Measurements from ENCODE around the gene NEDD8. TPM values are rescaled to one million over a fixed set of nuclear protein-coding genes. Genes with fewer than 3 reads are reported as not detected.

NEDD8 gene
- total and polyA plus RNA-seq, 2 experiments from 2014 or later = 130 to 418 TPM

- Mint-ChIP-seq H3K36me3 (ENCODE audit: low read depth) (no peaks in the 10 kb centered on the region), H3K27ac (no peak overlapping the region), H3K9me3 (no peaks in the 10 kb centered on the region), H3K4me3 (no peak overlapping the region; the same call in 2 of the 3 replicates), H3K4me1 (peaks cover 4% of the 10 kb centered on the region; the same call in 2 of the 3 replicates), H3K27me3 (ENCODE audit: insufficient read depth, low read depth, poor library complexity) (peaks cover 16% of the 10 kb centered on the region)
- Histone ChIP-seq H2AFZ (no peak overlapping the region), H3K9me2 (ENCODE audit: insufficient read depth) (no peaks in the 10 kb centered on the region), H3K4me1 (ENCODE audit: insufficient read depth) (no peaks in the 10 kb centered on the region), H4K20me1 (replicated peaks; ENCODE audit: insufficient read depth) (no peaks in the 10 kb centered on the region), H3K4me2 (no peak overlapping the region), H3K4me3 (no peak overlapping the region), H3K27ac (ENCODE audit: low read depth) (no peak overlapping the region), H3K79me2 (replicated peaks; ENCODE audit: insufficient read depth) (no peaks in the 10 kb centered on the region), H3F3A (replicated peaks; ENCODE audit: low read depth) (no peaks in the 10 kb centered on the region), H3K27me3 (ENCODE audit: insufficient read depth) (no peaks in the 10 kb centered on the region), H3K36me3 (ENCODE audit: insufficient read depth) (no peaks in the 10 kb centered on the region)
- ATAC-seq (no peak), DNase-seq (ENCODE audit: low spot score) (no peak)
- no peak for TF ChIP-seq CREB1 (CRISPR knock-in tag; IDR thresholded peaks at IDR 0.05; ENCODE audit: low read depth)
- no peak for TF ChIP-seq POLR2AphosphoS5 (IDR thresholded peaks at IDR 0.05; ENCODE audit: low read depth)
- no peak for TF ChIP-seq CTCF (conservative IDR thresholded peaks at IDR 0.05; ENCODE audit: low read depth in 2 of 2)
- no peak for TF ChIP-seq ZNF114 (CRISPR knock-in tag; IDR thresholded peaks at IDR 0.05)
- no peak for TF ChIP-seq EZH2phosphoT487 (IDR thresholded peaks at IDR 0.05; ENCODE audit: unreplicated experiment)
- TF ChIP-seq, protein P1, sequence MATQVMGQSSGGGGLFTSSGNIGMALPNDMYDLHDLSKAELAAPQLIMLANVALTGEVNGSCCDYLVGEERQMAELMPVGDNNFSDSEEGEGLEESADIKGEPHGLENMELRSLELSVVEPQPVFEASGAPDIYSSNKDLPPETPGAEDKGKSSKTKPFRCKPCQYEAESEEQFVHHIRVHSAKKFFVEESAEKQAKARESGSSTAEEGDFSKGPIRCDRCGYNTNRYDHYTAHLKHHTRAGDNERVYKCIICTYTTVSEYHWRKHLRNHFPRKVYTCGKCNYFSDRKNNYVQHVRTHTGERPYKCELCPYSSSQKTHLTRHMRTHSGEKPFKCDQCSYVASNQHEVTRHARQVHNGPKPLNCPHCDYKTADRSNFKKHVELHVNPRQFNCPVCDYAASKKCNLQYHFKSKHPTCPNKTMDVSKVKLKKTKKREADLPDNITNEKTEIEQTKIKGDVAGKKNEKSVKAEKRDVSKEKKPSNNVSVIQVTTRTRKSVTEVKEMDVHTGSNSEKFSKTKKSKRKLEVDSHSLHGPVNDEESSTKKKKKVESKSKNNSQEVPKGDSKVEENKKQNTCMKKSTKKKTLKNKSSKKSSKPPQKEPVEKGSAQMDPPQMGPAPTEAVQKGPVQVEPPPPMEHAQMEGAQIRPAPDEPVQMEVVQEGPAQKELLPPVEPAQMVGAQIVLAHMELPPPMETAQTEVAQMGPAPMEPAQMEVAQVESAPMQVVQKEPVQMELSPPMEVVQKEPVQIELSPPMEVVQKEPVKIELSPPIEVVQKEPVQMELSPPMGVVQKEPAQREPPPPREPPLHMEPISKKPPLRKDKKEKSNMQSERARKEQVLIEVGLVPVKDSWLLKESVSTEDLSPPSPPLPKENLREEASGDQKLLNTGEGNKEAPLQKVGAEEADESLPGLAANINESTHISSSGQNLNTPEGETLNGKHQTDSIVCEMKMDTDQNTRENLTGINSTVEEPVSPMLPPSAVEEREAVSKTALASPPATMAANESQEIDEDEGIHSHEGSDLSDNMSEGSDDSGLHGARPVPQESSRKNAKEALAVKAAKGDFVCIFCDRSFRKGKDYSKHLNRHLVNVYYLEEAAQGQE (IDR thresholded peaks at IDR 0.05; ENCODE audit: unreplicated experiment) = no peak
- no peak for TF ChIP-seq STAT1 (IDR thresholded peaks at IDR 0.05; ENCODE audit: unreplicated experiment)
- TF ChIP-seq, protein P2, sequence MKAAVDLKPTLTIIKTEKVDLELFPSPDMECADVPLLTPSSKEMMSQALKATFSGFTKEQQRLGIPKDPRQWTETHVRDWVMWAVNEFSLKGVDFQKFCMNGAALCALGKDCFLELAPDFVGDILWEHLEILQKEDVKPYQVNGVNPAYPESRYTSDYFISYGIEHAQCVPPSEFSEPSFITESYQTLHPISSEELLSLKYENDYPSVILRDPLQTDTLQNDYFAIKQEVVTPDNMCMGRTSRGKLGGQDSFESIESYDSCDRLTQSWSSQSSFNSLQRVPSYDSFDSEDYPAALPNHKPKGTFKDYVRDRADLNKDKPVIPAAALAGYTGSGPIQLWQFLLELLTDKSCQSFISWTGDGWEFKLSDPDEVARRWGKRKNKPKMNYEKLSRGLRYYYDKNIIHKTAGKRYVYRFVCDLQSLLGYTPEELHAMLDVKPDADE (IDR thresholded peaks at IDR 0.05) = no peak
- TF ChIP-seq, protein P3, sequence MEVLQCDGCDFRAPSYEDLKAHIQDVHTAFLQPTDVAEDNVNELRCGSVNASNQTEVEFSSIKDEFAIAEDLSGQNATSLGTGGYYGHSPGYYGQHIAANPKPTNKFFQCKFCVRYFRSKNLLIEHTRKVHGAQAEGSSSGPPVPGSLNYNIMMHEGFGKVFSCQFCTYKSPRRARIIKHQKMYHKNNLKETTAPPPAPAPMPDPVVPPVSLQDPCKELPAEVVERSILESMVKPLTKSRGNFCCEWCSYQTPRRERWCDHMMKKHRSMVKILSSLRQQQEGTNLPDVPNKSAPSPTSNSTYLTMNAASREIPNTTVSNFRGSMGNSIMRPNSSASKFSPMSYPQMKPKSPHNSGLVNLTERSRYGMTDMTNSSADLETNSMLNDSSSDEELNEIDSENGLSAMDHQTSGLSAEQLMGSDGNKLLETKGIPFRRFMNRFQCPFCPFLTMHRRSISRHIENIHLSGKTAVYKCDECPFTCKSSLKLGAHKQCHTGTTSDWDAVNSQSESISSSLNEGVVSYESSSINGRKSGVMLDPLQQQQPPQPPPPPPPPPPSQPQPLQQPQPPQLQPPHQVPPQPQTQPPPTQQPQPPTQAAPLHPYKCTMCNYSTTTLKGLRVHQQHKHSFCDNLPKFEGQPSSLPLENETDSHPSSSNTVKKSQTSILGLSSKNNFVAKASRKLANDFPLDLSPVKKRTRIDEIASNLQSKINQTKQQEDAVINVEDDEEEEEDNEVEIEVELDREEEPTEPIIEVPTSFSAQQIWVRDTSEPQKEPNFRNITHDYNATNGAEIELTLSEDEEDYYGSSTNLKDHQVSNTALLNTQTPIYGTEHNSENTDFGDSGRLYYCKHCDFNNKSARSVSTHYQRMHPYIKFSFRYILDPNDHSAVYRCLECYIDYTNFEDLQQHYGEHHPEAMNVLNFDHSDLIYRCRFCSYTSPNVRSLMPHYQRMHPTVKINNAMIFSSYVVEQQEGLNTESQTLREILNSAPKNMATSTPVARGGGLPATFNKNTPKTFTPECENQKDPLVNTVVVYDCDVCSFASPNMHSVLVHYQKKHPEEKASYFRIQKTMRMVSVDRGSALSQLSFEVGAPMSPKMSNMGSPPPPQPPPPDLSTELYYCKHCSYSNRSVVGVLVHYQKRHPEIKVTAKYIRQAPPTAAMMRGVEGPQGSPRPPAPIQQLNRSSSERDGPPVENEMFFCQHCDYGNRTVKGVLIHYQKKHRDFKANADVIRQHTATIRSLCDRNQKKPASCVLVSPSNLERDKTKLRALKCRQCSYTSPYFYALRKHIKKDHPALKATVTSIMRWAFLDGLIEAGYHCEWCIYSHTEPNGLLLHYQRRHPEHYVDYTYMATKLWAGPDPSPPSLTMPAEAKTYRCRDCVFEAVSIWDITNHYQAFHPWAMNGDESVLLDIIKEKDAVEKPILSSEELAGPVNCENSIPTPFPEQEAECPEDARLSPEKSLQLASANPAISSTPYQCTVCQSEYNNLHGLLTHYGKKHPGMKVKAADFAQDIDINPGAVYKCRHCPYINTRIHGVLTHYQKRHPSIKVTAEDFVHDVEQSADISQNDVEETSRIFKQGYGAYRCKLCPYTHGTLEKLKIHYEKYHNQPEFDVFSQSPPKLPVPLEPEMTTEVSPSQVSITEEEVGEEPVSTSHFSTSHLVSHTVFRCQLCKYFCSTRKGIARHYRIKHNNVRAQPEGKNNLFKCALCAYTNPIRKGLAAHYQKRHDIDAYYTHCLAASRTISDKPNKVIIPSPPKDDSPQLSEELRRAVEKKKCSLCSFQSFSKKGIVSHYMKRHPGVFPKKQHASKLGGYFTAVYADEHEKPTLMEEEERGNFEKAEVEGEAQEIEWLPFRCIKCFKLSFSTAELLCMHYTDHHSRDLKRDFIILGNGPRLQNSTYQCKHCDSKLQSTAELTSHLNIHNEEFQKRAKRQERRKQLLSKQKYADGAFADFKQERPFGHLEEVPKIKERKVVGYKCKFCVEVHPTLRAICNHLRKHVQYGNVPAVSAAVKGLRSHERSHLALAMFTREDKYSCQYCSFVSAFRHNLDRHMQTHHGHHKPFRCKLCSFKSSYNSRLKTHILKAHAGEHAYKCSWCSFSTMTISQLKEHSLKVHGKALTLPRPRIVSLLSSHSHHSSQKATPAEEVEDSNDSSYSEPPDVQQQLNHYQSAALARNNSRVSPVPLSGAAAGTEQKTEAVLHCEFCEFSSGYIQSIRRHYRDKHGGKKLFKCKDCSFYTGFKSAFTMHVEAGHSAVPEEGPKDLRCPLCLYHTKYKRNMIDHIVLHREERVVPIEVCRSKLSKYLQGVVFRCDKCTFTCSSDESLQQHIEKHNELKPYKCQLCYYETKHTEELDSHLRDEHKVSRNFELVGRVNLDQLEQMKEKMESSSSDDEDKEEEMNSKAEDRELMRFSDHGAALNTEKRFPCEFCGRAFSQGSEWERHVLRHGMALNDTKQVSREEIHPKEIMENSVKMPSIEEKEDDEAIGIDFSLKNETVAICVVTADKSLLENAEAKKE (CRISPR knock-in tag; IDR thresholded peaks at IDR 0.05) = no peak
- no peak for TF ChIP-seq JUNB (IDR thresholded peaks at IDR 0.05; ENCODE audit: unreplicated experiment)
- TF ChIP-seq ZNF331 (CRISPR knock-in tag; IDR thresholded peaks at IDR 0.05; ENCODE audit: low read depth) = no peak
- no peak for TF ChIP-seq NANOG (IDR thresholded peaks at IDR 0.05; ENCODE audit: borderline replicate concordance)
- TF ChIP-seq EZH2 (IDR thresholded peaks at IDR 0.05; ENCODE audit: low read depth, unreplicated experiment) = no peak
Measured at GRCh38 chr14:24256960-24257359, 24.8 kb upstream of the NEDD8 start.

Data from GM23338 (cell line).